ENCODE data around the gene PRKD2.
A peak's percentile ranks its signal among the peaks of the same experiment; 100 is the strongest.
"Not testable (repeated sequence)": the region's sequence is repeated elsewhere in the genome, so short reads cannot be mapped to it uniquely, and the experiment has no call there.

The PRKD2 gene

DNA sequence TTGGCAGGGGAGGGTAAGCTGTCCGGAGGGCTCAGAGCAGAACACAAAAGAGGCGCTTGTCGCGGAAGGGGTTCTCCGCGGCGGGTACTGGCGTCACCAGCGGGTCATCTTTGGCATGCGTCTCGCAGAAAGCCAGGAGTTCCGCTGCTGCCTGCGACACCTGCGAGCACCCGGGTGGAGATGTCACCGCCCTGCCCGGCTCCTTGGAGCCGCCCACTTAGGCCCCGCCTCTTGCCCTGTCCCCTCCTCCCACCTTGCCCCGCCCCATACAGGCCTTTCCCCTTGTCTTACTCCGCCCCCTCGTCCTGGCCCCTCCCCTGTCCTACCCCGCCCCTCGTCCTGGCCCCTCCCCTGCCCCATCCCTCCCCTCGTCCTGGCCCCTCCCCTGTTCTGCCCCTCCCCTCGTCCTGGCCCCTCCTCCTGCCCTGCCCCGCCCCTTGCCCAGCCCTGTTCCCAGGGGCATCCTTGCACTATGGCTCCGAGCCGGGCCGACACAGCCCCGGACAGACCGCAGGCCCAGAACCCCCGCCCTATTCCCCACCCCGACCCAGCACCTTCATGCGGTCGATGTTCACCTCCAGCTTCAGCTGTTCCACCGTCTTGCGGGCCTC lies 82.8 kb downstream of the PRKD2 start:
- peak; percentile 76 to 90 for DNase-seq (ENCODE audit: low read depth in 2 of 2)

DNA sequence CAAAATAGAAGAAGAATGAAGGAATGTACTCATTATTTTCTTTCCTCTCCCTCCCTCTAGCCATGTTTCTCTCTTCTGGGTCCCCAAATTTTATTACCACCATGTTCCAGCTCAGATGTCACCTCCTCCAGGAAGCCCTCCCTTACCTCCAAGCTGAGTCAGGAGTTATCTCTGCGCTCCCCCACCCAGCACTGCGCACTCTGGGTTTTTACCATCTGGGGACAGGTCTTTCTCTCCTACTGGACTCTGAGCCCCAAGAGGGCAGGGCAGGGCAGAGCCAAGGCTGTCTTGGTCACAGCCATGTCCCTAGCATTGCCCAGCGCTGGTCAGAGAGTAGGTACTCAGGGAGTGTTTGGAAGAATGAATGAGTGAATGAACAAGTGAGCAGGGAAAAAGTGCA lies 83.8 kb downstream of the PRKD2 start:
- DNase-seq (ENCODE audit: low read depth in 2 of 2): no peak

DNA sequence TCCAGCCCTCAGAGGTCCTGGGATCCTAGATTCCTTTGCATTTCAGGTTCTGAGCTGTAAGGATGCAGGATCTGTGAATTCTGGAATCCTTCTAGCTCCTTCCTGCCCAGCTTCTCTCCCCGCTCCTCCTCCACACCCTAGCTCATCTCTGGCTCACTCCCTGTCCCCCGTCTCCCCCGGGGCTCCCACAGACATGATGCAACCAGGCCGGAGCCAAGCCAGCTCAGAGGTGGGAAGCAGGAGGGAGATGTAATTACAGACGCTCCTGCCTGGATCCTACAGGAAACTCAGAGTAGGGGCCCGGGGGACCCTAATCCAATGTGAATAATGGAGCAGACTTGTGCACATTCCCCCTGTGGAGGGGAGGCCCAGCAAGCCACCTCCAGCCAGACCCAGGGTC lies 85.4 kb downstream of the PRKD2 start:
- DNase-seq (ENCODE audit: low read depth in 2 of 2): no peak

DNA sequence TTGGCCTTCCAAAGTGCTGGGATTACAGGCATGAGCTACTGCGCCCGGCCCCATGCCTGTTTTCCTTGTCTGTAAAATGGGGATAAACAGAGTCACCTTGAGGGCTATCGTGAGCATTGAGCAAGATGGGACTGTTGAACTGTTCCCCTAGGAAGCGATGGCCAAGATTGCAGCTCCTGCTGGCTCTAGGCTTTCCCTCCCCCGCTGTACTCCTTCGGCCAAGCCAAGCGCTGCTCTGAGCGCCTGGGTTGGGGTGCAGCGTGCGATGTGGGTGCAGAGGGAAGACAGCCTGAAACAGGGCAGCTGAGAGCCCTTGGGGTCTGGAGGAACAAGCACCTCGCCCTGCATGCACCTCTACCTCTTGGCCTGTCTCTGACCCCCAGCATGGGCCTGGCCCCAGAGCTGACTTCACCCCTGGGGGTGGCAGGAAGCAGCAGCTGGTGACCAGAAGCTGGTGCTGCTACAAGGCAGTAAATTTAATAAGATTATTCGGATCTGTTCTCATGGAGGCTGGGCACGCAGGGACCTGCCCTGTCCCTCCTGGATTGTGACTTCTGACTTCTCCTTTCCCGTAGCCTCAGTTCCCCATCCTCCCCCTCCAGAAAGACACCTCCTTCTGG lies 86.2 kb downstream of the PRKD2 start:
- no peak for DNase-seq (ENCODE audit: low read depth in 2 of 2)

DNA sequence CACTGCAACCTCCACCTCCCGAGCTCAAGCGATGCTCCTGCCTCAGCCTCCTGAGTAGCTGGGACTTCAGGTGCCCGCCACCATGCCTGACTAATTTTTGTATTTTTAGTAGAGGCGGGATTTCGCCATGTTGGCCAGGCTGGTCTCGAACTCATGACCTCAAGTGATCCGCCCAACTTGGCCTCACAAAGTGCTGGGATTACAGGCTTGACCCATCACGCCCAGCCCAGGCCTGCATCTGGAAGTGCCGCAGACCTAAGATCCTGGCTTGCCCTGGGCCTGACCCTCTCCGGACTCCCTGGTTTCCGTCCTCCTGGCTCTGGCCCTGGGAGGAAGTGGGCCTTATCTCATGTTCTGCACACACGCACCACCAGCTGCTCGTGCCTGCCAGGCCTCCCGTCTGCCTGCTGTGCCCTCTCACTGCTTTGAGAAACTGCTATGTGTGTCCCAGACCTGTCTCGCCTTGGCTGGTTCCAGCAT lies 87.3 kb downstream of the PRKD2 start:
- DNase-seq (ENCODE audit: low read depth in 2 of 2): no peak

DNA sequence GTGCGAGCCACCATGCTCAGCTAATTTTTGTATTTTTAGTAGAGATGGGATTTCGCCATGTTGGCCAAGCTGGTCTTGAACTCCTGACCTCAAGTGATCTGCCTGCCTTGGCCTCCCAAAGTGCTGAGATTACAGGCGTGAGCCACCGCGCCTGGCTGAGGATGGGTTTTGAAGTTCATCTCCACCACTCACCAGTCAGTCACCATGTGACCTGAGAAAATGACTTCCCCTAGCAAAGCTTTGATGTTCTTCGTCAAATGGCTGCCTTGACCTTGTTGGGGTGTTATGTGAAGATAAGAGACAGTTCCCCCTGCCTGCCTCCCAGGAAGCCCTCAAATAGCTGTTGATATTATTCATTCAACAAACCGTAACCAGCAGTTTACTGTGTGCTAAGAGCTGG lies 87.9 kb downstream of the PRKD2 start:
- DNase-seq (ENCODE audit: low read depth in 2 of 2): not testable (repeated sequence)

DNA sequence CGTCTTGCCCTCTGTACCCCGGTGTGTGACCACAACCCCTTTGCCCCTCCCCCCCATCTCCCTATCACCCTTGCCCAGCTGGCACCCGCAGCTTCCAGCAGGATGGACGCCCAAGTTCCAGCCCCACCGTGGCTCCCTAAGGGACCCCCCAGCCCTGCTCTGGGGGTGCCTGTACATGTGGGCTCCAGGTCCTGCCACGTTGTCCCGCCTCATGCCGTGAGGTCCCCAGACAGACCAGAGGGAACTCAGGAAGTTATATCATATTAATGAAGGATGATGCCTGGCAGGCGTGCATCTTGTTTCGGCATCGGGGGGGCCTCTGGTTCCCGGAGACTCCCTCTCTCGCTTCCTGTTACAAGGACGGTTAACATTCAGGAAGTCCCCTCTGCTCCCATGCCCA lies 90.5 kb downstream of the PRKD2 start:
- no peak for DNase-seq (ENCODE audit: low read depth in 2 of 2)

DNA sequence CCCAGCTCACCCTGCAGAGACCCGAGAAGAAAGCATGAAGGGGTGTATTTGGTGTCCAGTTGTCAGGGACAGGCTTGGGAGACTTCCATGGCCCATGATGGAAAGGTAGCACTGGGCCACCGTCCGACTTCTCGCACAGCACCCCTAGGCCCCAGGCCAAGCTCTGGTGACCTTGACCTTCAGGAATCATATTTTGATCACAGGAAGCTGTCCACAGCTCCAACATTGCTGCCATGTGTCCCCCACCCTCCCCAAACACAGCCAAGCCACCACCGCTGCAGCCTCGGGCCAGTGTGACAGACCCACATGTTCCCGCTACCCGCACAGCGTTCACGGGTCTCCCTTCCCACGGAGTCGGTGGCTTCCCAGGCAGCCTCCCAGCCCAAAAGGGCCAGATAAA lies 91.2 kb downstream of the PRKD2 start:
- no peak for DNase-seq (ENCODE audit: low read depth in 2 of 2)

DNA sequence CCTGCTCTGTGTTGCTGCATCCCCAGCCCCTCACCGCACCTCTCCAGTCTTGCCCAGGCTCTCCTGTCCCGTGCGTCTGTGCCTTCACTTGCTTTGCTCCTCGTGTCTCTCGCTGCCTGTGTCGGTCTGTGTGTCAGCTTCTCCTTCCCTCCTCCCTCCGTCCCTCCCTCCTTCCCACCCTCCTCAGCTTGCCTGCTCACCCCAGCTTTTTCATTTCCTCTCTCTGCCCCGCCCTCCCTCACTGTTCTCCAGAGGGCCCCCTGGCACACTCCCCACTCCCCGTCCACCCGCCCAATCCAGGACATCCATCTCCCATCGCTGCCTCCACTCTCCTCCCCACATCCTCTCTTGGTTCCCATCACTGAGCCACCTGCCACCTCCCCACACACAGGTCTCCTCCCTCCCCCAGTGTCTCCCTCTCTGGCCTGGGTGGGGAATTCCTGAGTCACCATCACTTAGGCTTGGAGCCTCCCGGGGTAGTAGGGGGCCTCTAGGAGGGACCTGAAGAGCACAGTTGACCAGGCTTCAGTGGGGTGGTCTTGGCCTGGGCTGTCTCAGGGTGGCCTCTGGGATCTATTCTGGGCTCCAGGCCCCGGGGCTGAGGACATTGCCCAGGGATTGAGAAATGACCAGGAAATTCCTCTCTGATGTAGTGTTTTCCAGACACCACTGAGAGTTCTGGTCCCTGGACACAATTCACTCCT lies 91.8 kb downstream of the PRKD2 start, which contains the start of gene PTGIR:
Gene PTGIR, minus strand, starts transcription at position 132 of the 704 bp plus-strand sequence. CDS start 864 bp downstream, outside the sequence.
- DNase-seq (ENCODE audit: low read depth in 2 of 2): no peak
